ENCODE measurements around the gene CFB. TPM values are rescaled to one million over a fixed set of nuclear protein-coding genes. Genes with fewer than 3 reads are reported as not detected.
"Not testable (repeated sequence)": the region's sequence is repeated elsewhere in the genome, so short reads cannot be mapped to it uniquely, and the experiment has no call there.

The CFB gene
- total and polyA plus RNA-seq, 9 of the 15 experiments (the other 6 are each of a cell fraction or from before 2014, with no cell fraction given), result 0.08 to 0.91 (median 0.22) TPM; not detected in 4

DNA sequence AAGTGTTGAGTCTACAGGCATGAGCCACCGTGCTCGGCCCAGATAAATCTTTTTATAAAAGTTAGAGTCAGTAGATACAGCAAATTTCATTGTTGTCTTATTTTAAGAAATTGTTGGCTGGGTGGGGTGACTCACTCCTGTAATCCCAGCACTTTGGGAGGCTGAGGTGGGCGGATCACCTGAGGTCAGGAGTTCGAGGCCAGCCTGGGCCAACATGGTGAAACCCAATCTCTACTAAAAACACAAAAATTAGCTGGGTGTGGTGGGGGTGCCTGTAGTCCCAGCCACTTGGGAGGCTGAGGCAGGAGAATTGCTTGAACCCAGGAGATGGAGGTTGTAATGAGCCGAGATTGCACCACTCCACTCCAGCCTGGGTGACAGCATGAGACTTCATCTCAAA lies 37.6 kb upstream of the CFB start:
- H3K27ac ChIP-seq (ENCODE audit: extremely low read depth, low read depth, low read length); in situ Hi-C loops (cut with MboI); H3K9me3 ChIP-seq (replicated peaks; ENCODE audit: control insufficient read depth, insufficient read depth, low read depth, low read length); H3K9me1 ChIP-seq (ENCODE audit: control insufficient read depth, insufficient read depth, low read length); H3K27me3 ChIP-seq (ENCODE audit: control insufficient read depth in 2 of 2, insufficient read depth in 2 of 2, low read length in 2 of 2); H3K4me3 ChIP-seq; H3K36me3 ChIP-seq (ENCODE audit: control insufficient read depth, insufficient read depth, low read length); H3K79me2 ChIP-seq (ENCODE audit: control insufficient read depth, insufficient read depth, low read length); BruUV-seq (replicated peaks); H2AFZ ChIP-seq (ENCODE audit: low read depth, low read length); H4K20me1 ChIP-seq (replicated peaks; ENCODE audit: control insufficient read depth, insufficient read depth, low read length); CTCF ChIA-PET (ENCODE audit: low intra/inter-chr PET ratio); DNase-seq (ENCODE audit: extremely low read depth in 1 of 4, low spot score in 3 of 4); H3K4me2 ChIP-seq (ENCODE audit: insufficient read depth, low read length); H3K9ac ChIP-seq (ENCODE audit: insufficient read depth in 1 of 2, low read depth in 2 of 2, low read length in 2 of 2); FAIRE-seq; ATAC-seq; TF ChIP-seq JUND (tag; IDR thresholded peaks at IDR 0.05; ENCODE audit: borderline replicate concordance, low read depth, low read length): not testable (repeated sequence)
- peaks cover 19 to 23% of the 10 kb centered on the region in 2 experiments for H3K4me1 ChIP-seq (replicated peaks in 1 of 2; ENCODE audit: control insufficient read depth in 2 of 2, insufficient read depth in 2 of 2, low read length in 2 of 2)
- TF ChIP-seq ADNP (tag; IDR thresholded peaks at IDR 0.05) (peak; percentile 76), EHMT2 (IDR thresholded peaks at IDR 0.05) (0 out of 2 replicates have a peak, but pooled peaks have one; percentile 8), TRIM24 (IDR thresholded peaks at IDR 0.05) (0 out of 4 replicates have a peak, but pooled peaks of 1 of the 2 experiments have one; percentile 16), EGR1 (conservative IDR thresholded peaks at IDR 0.05) (peak; percentile 85), CHD4 (IDR thresholded peaks at IDR 0.05; ENCODE audit: insufficient read depth, insufficient replicate concordance, low read depth, low read length, poor library complexity, severe bottlenecking) (peak; percentile 40), KDM1A (IDR thresholded peaks at IDR 0.05) (peak; percentile 41 to 54; a peak in 2 of 4 replicates), JUND (IDR thresholded peaks at IDR 0.05; ENCODE audit: borderline replicate concordance, low read depth, low read length) (peak; percentile 4; the same call in 1 of the 2 replicates), SMARCA5 (IDR thresholded peaks at IDR 0.05) (0 out of 2 replicates have a peak, but pooled peaks have one; percentile 15), HDAC2 (IDR thresholded peaks at IDR 0.05) (0 out of 2 replicates have a peak, but pooled peaks have one; percentile 19), BCOR (IDR thresholded peaks at IDR 0.05) (0 out of 2 replicates have a peak, but pooled peaks have one; percentile 9), HLTF (IDR thresholded peaks at IDR 0.05) (peak; percentile 29; the same call in 1 of the 2 replicates), LARP7 (IDR thresholded peaks at IDR 0.05) (peak; percentile 55; the same call in 1 of the 2 replicates)
- TF ChIP-seq, protein P1, sequence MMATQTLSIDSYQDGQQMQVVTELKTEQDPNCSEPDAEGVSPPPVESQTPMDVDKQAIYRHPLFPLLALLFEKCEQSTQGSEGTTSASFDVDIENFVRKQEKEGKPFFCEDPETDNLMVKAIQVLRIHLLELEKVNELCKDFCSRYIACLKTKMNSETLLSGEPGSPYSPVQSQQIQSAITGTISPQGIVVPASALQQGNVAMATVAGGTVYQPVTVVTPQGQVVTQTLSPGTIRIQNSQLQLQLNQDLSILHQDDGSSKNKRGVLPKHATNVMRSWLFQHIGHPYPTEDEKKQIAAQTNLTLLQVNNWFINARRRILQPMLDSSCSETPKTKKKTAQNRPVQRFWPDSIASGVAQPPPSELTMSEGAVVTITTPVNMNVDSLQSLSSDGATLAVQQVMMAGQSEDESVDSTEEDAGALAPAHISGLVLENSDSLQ (IDR thresholded peaks at IDR 0.05), result peak; percentile 13; the same call in 1 of the 2 replicates
- TF ChIP-seq, protein P2, sequence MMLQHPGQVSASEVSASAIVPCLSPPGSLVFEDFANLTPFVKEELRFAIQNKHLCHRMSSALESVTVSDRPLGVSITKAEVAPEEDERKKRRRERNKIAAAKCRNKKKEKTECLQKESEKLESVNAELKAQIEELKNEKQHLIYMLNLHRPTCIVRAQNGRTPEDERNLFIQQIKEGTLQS (IDR thresholded peaks at IDR 0.05), result peak; percentile 55
- TF ChIP-seq, protein P2 (CRISPR knock-in tag; conservative IDR thresholded peaks at IDR 0.05), result not testable (repeated sequence)
- WGBS (ENCODE audit: insufficient coverage, low coverage, missing lambda C conversion rate), result 42% methylated on average over 5 of the region's 5 CpGs
- POLR2A ChIA-PET, result interaction anchor here (0.6 to 1.6 kb wide), 2 partner anchors 10 to 72 kb away, joined by 3 to 6 read pairs; partner anchors contain the start of gene EHMT2
- intact Hi-C loops (cut with micrococcal nuclease), result loop anchor here (10.0 kb wide), 1 partner anchor 287 kb away; the partner anchor contains the start of genes GPSM3 and PBX2
